Fibroblast of lung (primary cell): ENCODE results near the gene ANAPC2. TPM values are rescaled to one million over a fixed set of nuclear protein-coding genes. Genes with fewer than 3 reads are reported as not detected.

ENCODE experiments used
- DNase-seq, 2 donors: peaks; one replicate each; pipeline versions ENCODE4 v3.0.0 to v3.0.0-alpha.2; 2010; ENCODE audit warnings: low read depth in 2 of 2
- H2AFZ ChIP-seq: 2 replicates; pipeline ENCODE4 v1.5.1; 2012; ENCODE audit warnings: low read length, control low read depth, inconsistent platforms
- H3K27ac ChIP-seq: 2 replicates; pipeline ENCODE4 v1.5.1; 2011; ENCODE audit warnings: low read length, control low read depth; ENCODE audit not compliant: insufficient read depth
- H3K27me3 ChIP-seq: 2 replicates; pipeline ENCODE4 v1.5.1; 2011; ENCODE audit warnings: mild to moderate bottlenecking, low read length; ENCODE audit not compliant: control insufficient read depth, insufficient read depth
- H3K36me3 ChIP-seq: 2 replicates; pipeline ENCODE4 v1.5.1; 2011; ENCODE audit warnings: low read length; ENCODE audit not compliant: control insufficient read depth, insufficient read depth
- H3K4me1 ChIP-seq: 2 replicates; pipeline ENCODE4 v1.5.1; 2011; ENCODE audit warnings: low read length; ENCODE audit not compliant: control insufficient read depth, insufficient read depth; ENCODE audit errors: extremely low read depth
- H3K4me2 ChIP-seq: 2 replicates; pipeline ENCODE4 v1.5.1; 2011; ENCODE audit warnings: low read length, control low read depth; ENCODE audit not compliant: insufficient read depth; ENCODE audit errors: extremely low read depth
- H3K4me3 ChIP-seq, 4 experiments: fragments of 200-600 bp in 1 of 4; sonication (generic) in 1 of 4; replicated peaks in 1 of 4; 2 replicates each; pipeline ENCODE4 v1.5.1; 2011 to 2016; ENCODE audit warnings: low read length in 4 of 4, low read depth in 3 of 4, mild to moderate bottlenecking in 3 of 4, control low read depth in 2 of 4, inconsistent platforms in 1 of 4, mixed read lengths in 1 of 4; ENCODE audit not compliant: insufficient read depth in 1 of 4; ENCODE audit errors: control extremely low read depth in 1 of 4
- H3K79me2 ChIP-seq: 2 replicates; pipeline ENCODE4 v1.5.1; 2012; ENCODE audit warnings: mild to moderate bottlenecking, low read length, inconsistent platforms; ENCODE audit not compliant: control insufficient read depth, insufficient read depth
- H3K9ac ChIP-seq: 2 replicates; pipeline ENCODE4 v1.5.1; 2011; ENCODE audit warnings: mild to moderate bottlenecking, low read length, control low read depth; ENCODE audit not compliant: insufficient read depth
- H3K9me3 ChIP-seq: 2 replicates; pipeline ENCODE4 v1.5.1; 2012; ENCODE audit warnings: low read depth, low read length; ENCODE audit not compliant: control insufficient read depth, insufficient read depth
- H4K20me1 ChIP-seq: 2 replicates; pipeline ENCODE4 v1.5.1; 2011; ENCODE audit warnings: low read length; ENCODE audit not compliant: control insufficient read depth, insufficient read depth; ENCODE audit errors: extremely low read depth
- CTCF ChIP-seq, 2 donors: IDR thresholded peaks in 1 of 2; conservative IDR thresholded peaks in 1 of 2; 1 replicate in 1 of 2; 2 replicates in 1 of 2; pipeline ENCODE4 v1.5.1; 2011 to 2012; ENCODE audit warnings: low read length in 2 of 2, control low read depth in 1 of 2, inconsistent platforms in 1 of 2, low read depth in 1 of 2, mild to moderate bottlenecking in 1 of 2
- EZH2 ChIP-seq: IDR thresholded peaks from 2 replicates; pipeline ENCODE4 v1.5.1; 2012; ENCODE audit warnings: low read length, control low read depth, mild to moderate bottlenecking; ENCODE audit errors: missing control alignments
- polyA plus RNA-seq, 2 donors: library from polyadenylated mRNA; depleted of rRNA in 1 of 2; stranded (reverse) in 1 of 2; unstranded in 1 of 2; fragments of >200 nt; gene quantifications; 2 replicates each; pipeline ENCODE4 v1.2.1, GENCODE V29; 2011 to 2012; ENCODE audit warnings: missing spikeins in 1 of 2
- total RNA-seq: library from RNA; depleted of rRNA; stranded (reverse); fragments of >200 nt; gene quantifications from 2 replicates; pipeline ENCODE4 v1.2.1, GENCODE V29; 2014

ANAPC2 gene
- total and polyA plus RNA-seq, 2 donors (not counting 1 experiment from before 2014, with no cell fraction given) = 9.1 to 18.0 TPM

GRCh38 chr9:137190315-137190856 is 2.0 kb upstream of the ANAPC2 start:
- no peaks in the 10 kb centered on the region for H4K20me1 ChIP-seq
- H3K27me3 ChIP-seq = no peaks in the 10 kb centered on the region
- no peaks in the 10 kb centered on the region for H3K9me3 ChIP-seq
- H3K36me3 ChIP-seq = peaks cover 18% of the 10 kb centered on the region
- no peak overlapping the region for H2AFZ ChIP-seq
- peak overlapping the region; percentile 92 for H3K4me2 ChIP-seq
- peaks cover 37% of the 10 kb centered on the region for H3K79me2 ChIP-seq
- peak overlapping the region; percentile 92 for H3K27ac ChIP-seq
- peak overlapping the region in 1 of 4 experiments; percentile 97 for H3K4me3 ChIP-seq
- no peak for DNase-seq
- TF ChIP-seq EZH2 = no peak
- no peak for TF ChIP-seq CTCF (conservative IDR thresholded peaks at IDR 0.05 in 1 of 2, IDR thresholded peaks at IDR 0.05 in 1 of 2; ENCODE audit: low read depth in 1 of 2, low read length in 2 of 2)
- peaks cover 19% of the 10 kb centered on the region for H3K4me1 ChIP-seq
- no peak overlapping the region for H3K9ac ChIP-seq

- TF ChIP-seq CTCF (conservative IDR thresholded peaks at IDR 0.05 in 1 of 2, IDR thresholded peaks at IDR 0.05 in 1 of 2; ENCODE audit: low read depth in 1 of 2, low read length in 2 of 2) (no peak), EZH2 (no peak)
- no peaks in the 10 kb centered on the region for H4K20me1 ChIP-seq
- H3K27me3 ChIP-seq = no peaks in the 10 kb centered on the region
- no peak overlapping the region for H2AFZ ChIP-seq
- H3K79me2 ChIP-seq = peaks cover 36% of the 10 kb centered on the region
- H3K9ac ChIP-seq = peak overlapping the region; percentile 93
- H3K4me1 ChIP-seq = peaks cover 19% of the 10 kb centered on the region
- no peak for DNase-seq
- peak overlapping the region; percentile 77 to 97 (median 96) for H3K4me3 ChIP-seq
- peaks cover 21% of the 10 kb centered on the region for H3K36me3 ChIP-seq
- peak overlapping the region; percentile 92 for H3K4me2 ChIP-seq
- peak overlapping the region; percentile 92 for H3K27ac ChIP-seq
- no peaks in the 10 kb centered on the region for H3K9me3 ChIP-seq
These were observed 1.2 kb upstream of the ANAPC2 start for GRCh38 chr9:137189297-137190295.

GRCh38 chr9:137188086-137188489 is 272 bp downstream of the ANAPC2 start:
- Histone ChIP-seq H3K27ac (peak overlapping the region; percentile 92), H3K36me3 (peaks cover 31% of the 10 kb centered on the region), H3K79me2 (peaks cover 36% of the 10 kb centered on the region)

More at GRCh38 chr9:137188086-137188489, 272 bp downstream of the ANAPC2 start:
- Histone ChIP-seq H3K9ac (peak overlapping the region; percentile 93), H3K9me3 (no peaks in the 10 kb centered on the region), H2AFZ (peak overlapping the region; percentile 55), H3K4me1 (peaks cover 19% of the 10 kb centered on the region), H3K4me3 (peak overlapping the region; percentile 77 to 97 (median 96)), H3K27me3 (no peaks in the 10 kb centered on the region), H3K4me2 (peak overlapping the region; percentile 81), H4K20me1 (no peaks in the 10 kb centered on the region)
- TF ChIP-seq EZH2 (no peak), CTCF (conservative IDR thresholded peaks at IDR 0.05 in 1 of 2, IDR thresholded peaks at IDR 0.05 in 1 of 2; ENCODE audit: low read depth in 1 of 2, low read length in 2 of 2) (no peak)
- no peak for DNase-seq
